ENCODE data around the gene MTG1.
"Not testable (repeated sequence)": the region's sequence is repeated elsewhere in the genome, so short reads cannot be mapped to it uniquely, and the experiment has no call there.

Gene MTG1

GRCh38 chr10:133400624-133401424, 6.9 kb downstream of the MTG1 start:
- DNase-seq (ENCODE audit: low read depth) = no peak

GRCh38 chr10:133401500-133401899, 7.5 kb downstream of the MTG1 start:
- no peak for DNase-seq (ENCODE audit: low read depth)

- no peak for DNase-seq (ENCODE audit: low read depth)
Measured at GRCh38 chr10:133401981-133402725, 8.2 kb downstream of the MTG1 start.

- DNase-seq (ENCODE audit: low read depth) = no peak
Measured at GRCh38 chr10:133403359-133403758, 9.4 kb downstream of the MTG1 start.

- DNase-seq (ENCODE audit: low read depth) = no peak
Measured at GRCh38 chr10:133403784-133404183, 9.8 kb downstream of the MTG1 start.

GRCh38 chr10:133405272-133405671, 11.3 kb downstream of the MTG1 start:
- no peak for DNase-seq (ENCODE audit: low read depth)

GRCh38 chr10:133405844-133406527, 12.0 kb downstream of the MTG1 start:
- no peak for DNase-seq (ENCODE audit: low read depth)

- DNase-seq (ENCODE audit: low read depth) = no peak
Measured at GRCh38 chr10:133411523-133412380, 17.8 kb downstream of the MTG1 start.

- no peak for DNase-seq (ENCODE audit: low read depth)
Measured at GRCh38 chr10:133412381-133412711, 18.4 kb downstream of the MTG1 start.

GRCh38 chr10:133414401-133414800, 20.4 kb downstream of the MTG1 start:
- DNase-seq (ENCODE audit: low read depth) = not testable (repeated sequence)

GRCh38 chr10:133415752-133416151, 21.8 kb downstream of the MTG1 start:
- no peak for DNase-seq (ENCODE audit: low read depth)

GRCh38 chr10:133418289-133418993, 24.5 kb downstream of the MTG1 start:
- DNase-seq (ENCODE audit: low read depth) = no peak

GRCh38 chr10:133419211-133419950, 25.4 kb downstream of the MTG1 start:
- DNase-seq (ENCODE audit: low read depth) = no peak

GRCh38 chr10:133420028-133420427, 26.1 kb downstream of the MTG1 start:
- no peak for DNase-seq (ENCODE audit: low read depth)

- DNase-seq (ENCODE audit: low read depth) = no peak
Measured at GRCh38 chr10:133420579-133420978, 26.6 kb downstream of the MTG1 start.

- DNase-seq (ENCODE audit: low read depth) = no peak
Measured at GRCh38 chr10:133421336-133422222, 27.6 kb downstream of the MTG1 start.

GRCh38 chr10:133422223-133422806, 28.4 kb downstream of the MTG1 start:
- DNase-seq (ENCODE audit: low read depth) = no peak

GRCh38 chr10:133422807-133423771, 29.1 kb downstream of the MTG1 start:
- no peak for DNase-seq (ENCODE audit: low read depth)

Measured in stimulated activated CD8-positive, alpha-beta memory T cell treated with anti-CD3 and anti-CD28 coated beads, Interleukin-7, amount 100 ng/mL, for 24 hours (primary cell).